ENCODE measurements around the gene KRTCAP2. TPM values are rescaled to one million over a fixed set of nuclear protein-coding genes. Genes with fewer than 3 reads are reported as not detected.
A peak's percentile ranks its signal among the peaks of the same experiment; 100 is the strongest.

The KRTCAP2 gene
- total and polyA plus RNA-seq, 8 donors: 91.8 to 238 (median 108) TPM

GRCh38 chr1:155181371-155182051, 8.4 kb upstream of the KRTCAP2 start:
- DNase-seq (peak in 3 of 6 donors; percentile 12 to 22 (median 13)), ATAC-seq (no peak), FAIRE-seq (no peak)
- Histone ChIP-seq H3K9me3 (no peaks in the 10 kb centered on the region), H3K36me3 (no peaks in the 10 kb centered on the region), H3K27me3 (no peaks in the 10 kb centered on the region), H3K4me3 (no peak overlapping the region), H3K4me1 (peaks cover 24 to 31% (median 30%) of the 10 kb centered on the region in 3 donors), H3K27ac (no peak overlapping the region)
- 87 to 90% methylated on average over 18 of the region's 18 CpGs for WGBS, 2 donors
- intact Hi-C loops (cut with DNase I): no loop called here
- TF ChIP-seq CTCF (IDR thresholded peaks at IDR 0.05): no peak

DNA sequence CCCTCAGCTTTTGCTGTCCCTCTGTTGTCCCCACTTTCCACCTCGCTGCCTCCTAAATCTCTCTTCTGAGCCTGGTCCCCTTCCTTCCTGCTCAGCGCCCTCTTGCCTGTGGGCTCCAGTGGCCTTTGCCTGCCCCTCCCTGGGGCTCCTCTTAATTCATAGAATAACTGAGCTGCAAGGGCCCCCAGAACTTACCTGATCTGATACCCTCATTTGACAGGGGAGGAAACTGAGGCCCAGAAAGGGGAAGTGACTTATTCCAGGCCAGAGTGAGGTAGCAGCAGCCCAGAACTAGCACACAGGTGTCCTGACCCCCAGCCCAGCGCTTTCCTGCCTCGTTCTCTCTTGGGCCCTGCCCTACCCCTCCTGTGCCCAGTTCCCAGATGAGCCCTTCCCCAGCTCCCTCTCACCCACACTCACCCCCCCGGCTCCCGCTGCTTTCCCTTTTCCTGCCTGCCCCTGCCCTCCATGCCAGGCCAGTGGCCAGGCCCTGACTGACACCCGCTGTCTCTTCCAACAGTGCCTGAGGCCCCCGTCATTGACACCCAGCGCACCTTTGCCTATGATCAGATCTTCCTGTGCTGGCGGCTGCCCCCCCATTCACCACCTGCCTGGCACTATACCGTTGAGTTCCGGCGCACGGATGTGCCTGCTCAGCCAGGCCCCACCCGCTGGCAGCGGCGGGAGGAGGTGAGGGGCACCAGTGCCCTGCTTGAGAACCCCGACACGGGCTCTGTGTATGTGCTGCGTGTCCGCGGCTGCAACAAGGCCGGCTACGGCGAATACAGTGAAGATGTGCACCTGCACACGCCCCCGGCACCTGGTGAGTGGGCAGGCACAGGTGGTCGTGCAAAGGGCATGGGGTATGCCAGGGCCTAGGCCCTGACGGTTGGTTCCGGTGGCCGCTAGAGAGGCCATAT, 6.3 kb upstream of the KRTCAP2 start:
- no peaks in the 10 kb centered on the region for H3K9me3 ChIP-seq
- no peak overlapping the region for H3K27ac ChIP-seq
- H3K4me1 ChIP-seq: peaks cover 5 to 13% (median 11%) of the 10 kb centered on the region in 3 donors
- H3K27me3 ChIP-seq: no peaks in the 10 kb centered on the region
- no peaks in the 10 kb centered on the region for H3K36me3 ChIP-seq
- peak; percentile 14 to 74 (median 39) for DNase-seq
- FAIRE-seq: no peak
- H3K4me3 ChIP-seq: no peak overlapping the region
- no peak for TF ChIP-seq CTCF (IDR thresholded peaks at IDR 0.05)
- intact Hi-C loops (cut with DNase I): no loop called here
- 86 to 88% methylated on average over 28 to 31 of the region's 31 CpGs for WGBS, 2 donors
- no peak for ATAC-seq

- H3K4me1 ChIP-seq: peaks cover 0 to 12% (median 10%) of the 10 kb centered on the region in 3 donors
- no peaks in the 10 kb centered on the region for H3K27me3 ChIP-seq
- no peak overlapping the region for H3K27ac ChIP-seq
- TF ChIP-seq CTCF (IDR thresholded peaks at IDR 0.05): no peak
- intact Hi-C loops (cut with DNase I): no loop called here
- no peak overlapping the region for H3K4me3 ChIP-seq
- H3K36me3 ChIP-seq: no peaks in the 10 kb centered on the region
- H3K9me3 ChIP-seq: no peaks in the 10 kb centered on the region
- WGBS, 2 donors: 84 to 85% methylated on average over 20 to 30 of the region's 30 CpGs
- ATAC-seq: no peak
- peak in 5 of 6 donors; percentile 9 to 65 (median 31) for DNase-seq
- FAIRE-seq: no peak
Measured at GRCh38 chr1:155178441-155179111, 5.5 kb upstream of the KRTCAP2 start.

GRCh38 chr1:155177918-155178281, 4.8 kb upstream of the KRTCAP2 start:
- no peak for FAIRE-seq
- no peaks in the 10 kb centered on the region for H3K27me3 ChIP-seq
- peaks cover 0 to 12% (median 10%) of the 10 kb centered on the region in 3 donors for H3K4me1 ChIP-seq
- H3K9me3 ChIP-seq: no peaks in the 10 kb centered on the region
- ATAC-seq: no peak
- no peaks in the 10 kb centered on the region for H3K36me3 ChIP-seq
- H3K4me3 ChIP-seq: no peak overlapping the region
- intact Hi-C loops (cut with DNase I): no loop called here
- H3K27ac ChIP-seq: no peak overlapping the region
- peak in 5 of 6 donors; percentile 11 to 61 (median 35) for DNase-seq
- no peak for TF ChIP-seq CTCF (IDR thresholded peaks at IDR 0.05)
- WGBS, 2 donors: 95 to 99% methylated on average over 9 of the region's 9 CpGs
